Ovary (tissue), 3 donors: ENCODE measurements around the gene CELF1.

Source experiments
- CTCF ChIP-seq, 3 donors: fragments of 450-650 bp in 2 of 3; fragments of 200-600 bp in 1 of 3; IDR thresholded peaks; one replicate each; pipeline versions ENCODE4 v1.5.1 to v1.8.0; 2016 to 2022; ENCODE audit warnings: antibody characterized with exemption in 3 of 3, mild to moderate bottlenecking in 1 of 3
- POLR2A ChIP-seq: fragments of 450-650 bp; IDR thresholded peaks from one replicate; pipeline ENCODE4 v1.6.1; 2017; ENCODE audit warnings: antibody characterized with exemption, mild to moderate bottlenecking, moderate library complexity
- donor health status: DM: no; HTN: no; CAD: no.

GRCh38 chr11:47595967-47596366 is 43.0 kb upstream of the CELF1 start:
- TF ChIP-seq POLR2A (no peak), CTCF (IDR thresholded peaks at IDR 0.05) (no peak)
